ENCODE measurements around the gene CLEC2D.

CLEC2D gene

DNA sequence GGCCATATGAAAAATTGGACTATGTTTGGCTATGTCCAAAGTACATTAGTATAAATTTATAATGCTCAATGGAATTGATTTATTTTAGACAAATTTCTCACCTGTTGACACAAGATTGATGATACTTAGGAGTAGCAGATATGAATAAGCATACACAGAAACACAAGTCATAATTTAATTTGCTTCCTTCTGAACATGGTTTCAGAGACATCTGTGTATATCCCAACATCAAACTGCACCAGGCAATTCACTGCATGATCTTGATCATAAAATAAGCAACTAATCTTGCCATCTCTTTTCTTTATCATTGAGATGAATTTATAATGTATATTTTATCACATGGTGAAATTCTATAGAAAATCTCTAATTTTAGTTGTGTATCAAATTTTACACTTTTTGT, 59.6 kb downstream of the CLEC2D start:
- no peak overlapping the region for H3K4me3 ChIP-seq (ENCODE audit: control insufficient read depth, low read depth, low read length)
- TF ChIP-seq, protein P1, sequence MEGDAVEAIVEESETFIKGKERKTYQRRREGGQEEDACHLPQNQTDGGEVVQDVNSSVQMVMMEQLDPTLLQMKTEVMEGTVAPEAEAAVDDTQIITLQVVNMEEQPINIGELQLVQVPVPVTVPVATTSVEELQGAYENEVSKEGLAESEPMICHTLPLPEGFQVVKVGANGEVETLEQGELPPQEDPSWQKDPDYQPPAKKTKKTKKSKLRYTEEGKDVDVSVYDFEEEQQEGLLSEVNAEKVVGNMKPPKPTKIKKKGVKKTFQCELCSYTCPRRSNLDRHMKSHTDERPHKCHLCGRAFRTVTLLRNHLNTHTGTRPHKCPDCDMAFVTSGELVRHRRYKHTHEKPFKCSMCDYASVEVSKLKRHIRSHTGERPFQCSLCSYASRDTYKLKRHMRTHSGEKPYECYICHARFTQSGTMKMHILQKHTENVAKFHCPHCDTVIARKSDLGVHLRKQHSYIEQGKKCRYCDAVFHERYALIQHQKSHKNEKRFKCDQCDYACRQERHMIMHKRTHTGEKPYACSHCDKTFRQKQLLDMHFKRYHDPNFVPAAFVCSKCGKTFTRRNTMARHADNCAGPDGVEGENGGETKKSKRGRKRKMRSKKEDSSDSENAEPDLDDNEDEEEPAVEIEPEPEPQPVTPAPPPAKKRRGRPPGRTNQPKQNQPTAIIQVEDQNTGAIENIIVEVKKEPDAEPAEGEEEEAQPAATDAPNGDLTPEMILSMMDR (IDR thresholded peaks at IDR 0.05; ENCODE audit: control insufficient read depth, insufficient read depth, low read depth, low read length, missing control alignments) = no peak
- no peak for DNase-seq (ENCODE audit: low read depth)

DNA sequence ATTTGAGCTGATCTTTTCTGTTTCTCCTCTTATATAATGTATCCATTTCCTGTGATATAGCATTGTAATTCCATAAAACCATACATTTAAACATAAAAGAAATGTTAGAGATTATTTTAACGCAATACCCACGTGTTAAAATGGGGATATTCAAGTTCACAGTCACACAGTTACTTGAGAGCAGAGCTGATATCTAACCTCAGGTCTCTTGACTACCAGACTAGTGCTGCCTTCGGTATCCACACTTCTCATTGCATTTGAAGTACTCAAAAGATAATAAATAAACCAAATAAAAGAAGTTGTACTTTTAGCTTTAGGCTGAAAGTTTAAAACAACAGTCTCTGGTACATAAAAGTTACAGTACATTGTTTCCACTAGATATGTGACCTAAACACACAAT, 60.5 kb downstream of the CLEC2D start:
- TF ChIP-seq, protein P1 (IDR thresholded peaks at IDR 0.05; ENCODE audit: control insufficient read depth, insufficient read depth, low read depth, low read length, missing control alignments) = no peak
- no peak overlapping the region for H3K4me3 ChIP-seq (ENCODE audit: control insufficient read depth, low read depth, low read length)
- no peak for DNase-seq (ENCODE audit: low read depth)

DNA sequence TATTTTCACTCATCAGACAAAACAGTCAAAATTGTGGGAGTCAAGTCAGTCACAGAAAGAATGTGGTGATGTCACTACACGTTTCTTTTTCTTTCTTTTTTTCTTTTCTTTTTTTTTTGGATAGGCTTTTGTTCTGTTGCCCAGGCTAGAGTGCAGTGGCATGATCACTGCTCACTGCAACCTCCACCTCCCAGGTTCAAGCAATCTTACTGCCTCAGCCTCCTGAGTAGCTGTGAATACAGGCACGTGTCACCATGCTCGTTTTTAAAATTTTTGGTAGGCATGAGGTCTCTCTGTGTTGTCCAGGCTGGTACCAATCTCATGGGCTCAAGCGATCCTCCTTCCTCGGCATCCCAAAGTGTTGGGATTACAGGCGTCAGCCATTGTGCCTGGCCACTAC, 61.1 kb downstream of the CLEC2D start:
- TF ChIP-seq, protein P1 (IDR thresholded peaks at IDR 0.05; ENCODE audit: control insufficient read depth, insufficient read depth, low read depth, low read length, missing control alignments) = no peak
- no peak for DNase-seq (ENCODE audit: low read depth)
- no peak overlapping the region for H3K4me3 ChIP-seq (ENCODE audit: control insufficient read depth, low read depth, low read length)

DNA sequence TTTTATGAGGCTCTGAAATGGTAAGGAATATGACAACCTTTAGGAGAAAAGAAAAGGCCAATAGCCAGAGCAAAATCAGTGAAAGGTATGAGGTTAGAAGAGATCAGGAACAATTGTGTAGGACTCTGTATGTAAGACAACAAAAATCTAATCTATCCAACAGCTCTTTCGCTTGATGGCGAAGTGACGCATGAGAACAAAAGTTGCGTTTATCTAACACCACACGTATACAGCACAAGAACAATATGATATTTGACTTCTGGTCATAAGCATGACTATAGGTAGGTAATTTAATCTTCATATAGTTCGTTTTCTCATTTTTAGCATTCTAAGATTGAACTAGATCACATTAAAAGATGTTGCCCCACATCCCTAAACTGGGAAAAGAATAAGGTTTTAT, 61.9 kb downstream of the CLEC2D start:
- H3K4me3 ChIP-seq (ENCODE audit: control insufficient read depth, low read depth, low read length) = no peak overlapping the region
- TF ChIP-seq, protein P1 (IDR thresholded peaks at IDR 0.05; ENCODE audit: control insufficient read depth, insufficient read depth, low read depth, low read length, missing control alignments) = no peak
- DNase-seq (ENCODE audit: low read depth) = no peak

DNA sequence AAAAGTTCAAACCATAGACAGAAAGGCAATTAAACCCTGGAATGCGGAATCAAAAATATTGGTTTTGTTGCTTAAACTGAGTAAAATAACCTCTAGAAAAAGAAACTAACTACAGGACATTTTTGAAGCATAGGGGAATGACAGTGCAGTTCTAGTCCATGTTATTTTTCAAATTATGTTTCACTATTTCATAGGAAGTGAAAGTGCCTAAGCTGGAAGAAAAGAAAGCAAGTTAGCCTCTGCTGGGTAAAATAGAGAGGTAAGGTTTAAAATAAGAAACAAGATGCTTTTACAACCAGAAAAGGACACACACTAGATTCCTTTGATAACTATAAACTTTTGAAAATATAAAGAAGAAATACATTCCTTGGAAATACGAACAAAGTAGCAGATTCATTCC, 62.3 kb downstream of the CLEC2D start:
- no peak for DNase-seq (ENCODE audit: low read depth)

DNA sequence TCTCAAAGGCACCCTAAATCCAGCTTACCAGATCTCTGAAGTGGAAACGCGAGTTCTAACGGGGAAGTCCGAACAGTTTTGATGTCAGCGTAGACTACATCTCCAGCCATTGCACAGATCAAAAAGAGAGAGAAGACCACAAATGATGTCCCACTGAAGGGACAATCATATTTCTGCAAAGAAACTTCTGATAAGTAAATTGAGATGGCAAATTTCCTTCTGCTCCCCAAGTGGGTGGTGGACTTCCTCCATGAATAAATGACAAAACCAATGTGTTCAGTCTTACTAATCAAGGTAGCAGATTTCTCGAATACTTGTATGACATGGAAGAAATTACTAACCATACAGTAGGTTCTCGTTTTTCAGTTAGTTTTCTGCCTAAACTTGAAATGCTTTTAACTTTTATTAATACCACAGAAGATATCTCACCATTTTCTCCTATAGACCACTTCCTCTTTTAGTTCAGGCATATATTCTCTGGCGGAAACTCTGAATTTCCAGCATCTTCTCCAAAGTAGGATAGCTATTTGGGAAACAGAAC, 63.5 kb downstream of the CLEC2D start, which contains the start of gene CLECL1:
TSS of gene CLECL1 (minus strand) at position 177 of the 541 bp plus-strand sequence.
- no peak for DNase-seq (ENCODE audit: low read depth)
- no peak within 1 kb of the TSS for H3K4me3 ChIP-seq (ENCODE audit: control insufficient read depth, low read depth, low read length)
- TF ChIP-seq, protein P1 (IDR thresholded peaks at IDR 0.05; ENCODE audit: control insufficient read depth, insufficient read depth, low read depth, low read length, missing control alignments) = no peak

More for the DNA sequence above, 62.3 kb downstream of the CLEC2D start:
- no peak overlapping the region for H3K4me3 ChIP-seq (ENCODE audit: control insufficient read depth, low read depth, low read length)
- TF ChIP-seq, protein P1 (IDR thresholded peaks at IDR 0.05; ENCODE audit: control insufficient read depth, insufficient read depth, low read depth, low read length, missing control alignments) = no peak

DNA sequence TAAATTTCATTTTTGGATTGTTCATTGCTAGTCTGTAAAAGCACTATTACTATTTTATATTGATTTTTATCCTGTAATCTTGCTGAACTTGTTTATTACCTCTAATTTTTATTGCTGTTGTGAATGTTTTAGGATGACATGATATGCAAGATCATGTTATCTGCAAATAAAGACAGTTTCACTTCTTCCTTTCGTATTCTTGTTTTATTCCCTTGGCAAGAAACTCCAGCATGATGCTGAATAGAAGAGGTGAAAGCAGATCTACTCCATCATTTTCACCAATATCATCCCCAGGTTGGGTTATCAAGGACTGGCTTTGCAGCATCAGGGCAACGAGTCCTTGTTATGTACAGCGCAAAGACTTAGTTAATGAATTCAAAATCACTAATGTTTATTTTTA, 66.1 kb downstream of the CLEC2D start:
- no peak overlapping the region for H3K4me3 ChIP-seq (ENCODE audit: control insufficient read depth, low read depth, low read length)
- no peak for DNase-seq (ENCODE audit: low read depth)
- TF ChIP-seq, protein P1 (IDR thresholded peaks at IDR 0.05; ENCODE audit: control insufficient read depth, insufficient read depth, low read depth, low read length, missing control alignments) = no peak

All from AG09309 (cell line).